GM23248 (cell line): Measurements from ENCODE around the gene RNF128. TPM values are rescaled to one million over a fixed set of nuclear protein-coding genes. Genes with fewer than 3 reads are reported as not detected.

Experiments
- DNase-seq: peaks from one replicate; pipeline ENCODE4 v3.0.0-alpha.2; 2015
- H2AFZ ChIP-seq: fragments of 200-600 bp; sonication (generic); 2 replicates; pipeline ENCODE4 v1.6.1; 2016; ENCODE audit warnings: antibody characterized with exemption
- H3F3A ChIP-seq: fragments of 200-600 bp; sonication (generic); 2 replicates; pipeline ENCODE4 v1.6.1; 2016; ENCODE audit warnings: mild to moderate bottlenecking, antibody characterized with exemption, mixed run types; ENCODE audit not compliant: insufficient read depth
- H3K27ac ChIP-seq: fragments of 200-600 bp; sonication (generic); 2 replicates; pipeline ENCODE4 v1.5.1; 2016; ENCODE audit warnings: mild to moderate bottlenecking
- H3K27me3 ChIP-seq: fragments of 200-600 bp; sonication (generic); replicated peaks from 2 replicates; pipeline ENCODE4 v1.6.1; 2016; ENCODE audit warnings: mild to moderate bottlenecking; ENCODE audit not compliant: insufficient read depth
- H3K36me3 ChIP-seq: fragments of 200-600 bp; sonication (generic); 2 replicates; pipeline ENCODE4 v1.6.1; 2016; ENCODE audit warnings: low read depth, mild to moderate bottlenecking
- H3K4me1 ChIP-seq: fragments of 200-600 bp; sonication (generic); 2 replicates; pipeline ENCODE4 v1.6.1; 2016; ENCODE audit warnings: mild to moderate bottlenecking; ENCODE audit not compliant: insufficient read depth
- H3K4me2 ChIP-seq: fragments of 200-600 bp; sonication (generic); one replicate; pipeline ENCODE4 v1.6.1; 2016; ENCODE audit warnings: mild to moderate bottlenecking; ENCODE audit not compliant: unreplicated experiment
- H3K4me3 ChIP-seq: fragments of 200-600 bp; sonication (generic); 2 replicates; pipeline ENCODE4 v1.5.1; 2016; ENCODE audit warnings: mild to moderate bottlenecking
- H3K79me2 ChIP-seq: fragments of 200-600 bp; sonication (generic); 2 replicates; pipeline ENCODE4 v1.6.1; 2016; ENCODE audit warnings: mild to moderate bottlenecking; ENCODE audit not compliant: insufficient read depth
- H3K9ac ChIP-seq: fragments of 200-600 bp; sonication (generic); 2 replicates; pipeline ENCODE4 v1.6.1; 2016; ENCODE audit warnings: mild to moderate bottlenecking
- H3K9me2 ChIP-seq: fragments of 200-600 bp; sonication (generic); 2 replicates; pipeline ENCODE4 v1.6.1; 2016; ENCODE audit warnings: mixed run types, mild to moderate bottlenecking, moderate library complexity; ENCODE audit not compliant: insufficient read depth
- H3K9me3 ChIP-seq: fragments of 200-600 bp; sonication (generic); one replicate; pipeline ENCODE4 v1.6.1; 2017; ENCODE audit warnings: low read depth
- H4K20me1 ChIP-seq: fragments of 200-600 bp; sonication (generic); 2 replicates; pipeline ENCODE4 v1.6.0; 2016; ENCODE audit not compliant: insufficient read depth
- EZH2 ChIP-seq: fragments of 200-600 bp; sonication (generic); IDR thresholded peaks from 2 replicates; pipeline ENCODE4 v1.6.1; 2018; ENCODE audit warnings: antibody characterized with exemption, mild to moderate bottlenecking; ENCODE audit not compliant: insufficient read depth, poor library complexity, severe bottlenecking
- EZH2phosphoT487 ChIP-seq: fragments of 200-600 bp; sonication (generic); IDR thresholded peaks from 2 replicates; pipeline ENCODE4 v1.6.1; 2018; ENCODE audit warnings: antibody characterized with exemption, moderate library complexity, mild to moderate bottlenecking, low read depth; ENCODE audit not compliant: insufficient read depth
- WGBS, 2 experiments: methylation state at CpG; one replicate each; pipeline ENCODE4 v1.1.6; 2015 to 2017; ENCODE audit warnings: low lambda C conversion rate in 2 of 2, low coverage in 1 of 2; ENCODE audit errors: missing lambda C conversion rate in 2 of 2; 5-methylcytosine and 5-hydroxymethylcytosine counted together
- in situ Hi-C: fragments of 300-500 bp; cut with MboI; formaldehyde crosslinking; loops from 2 replicates; pipeline ENCODE4 v1.15.0; 2020
- polyA plus RNA-seq: library from polyadenylated mRNA; unstranded; fragments of >200 nt; fragmentation: Nextera tagmentation; extraction: Ambion mirVana; gene quantifications from 2 replicates; pipeline ENCODE4 v1.2.1, GENCODE V29; 2016
- total RNA-seq: library from RNA; depleted of rRNA; stranded (reverse); fragments of >200 nt; shearing (Covaris generic); gene quantifications from 2 replicates; pipeline ENCODE4 v1.2.3, GENCODE V29; 2014

RNF128 gene
- total and polyA plus RNA-seq, 2 experiments from 2014 or later: 0.16 to 0.54 TPM

DNA sequence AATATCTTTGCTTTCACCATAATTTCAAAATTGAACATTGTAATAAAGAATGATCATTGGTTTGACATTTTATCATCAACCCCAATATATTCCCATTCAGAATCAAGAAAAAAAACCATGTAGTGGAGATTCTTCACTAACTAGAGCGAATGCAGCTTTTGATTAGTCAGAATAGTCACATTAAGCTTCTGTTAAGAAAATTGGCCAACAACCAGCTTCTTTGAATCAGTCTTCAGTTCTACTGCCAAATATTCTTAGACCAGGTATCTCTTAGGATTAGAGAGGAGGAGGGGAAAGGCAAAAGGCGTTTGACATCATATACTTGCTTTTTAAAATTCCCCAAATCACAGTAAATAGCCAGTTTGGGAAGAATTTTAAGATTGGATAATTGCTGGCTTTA is 53.8 kb downstream of the RNF128 start:
- in situ Hi-C loops: loop anchor here (25.0 kb wide), 1 partner anchor 293 kb away; no protein-coding TSS in a partner anchor
- 26 to 36% methylated on average over 2 of the region's 2 CpGs for WGBS, 2 experiments
- H3K4me3 ChIP-seq: no peak overlapping the region

DNA sequence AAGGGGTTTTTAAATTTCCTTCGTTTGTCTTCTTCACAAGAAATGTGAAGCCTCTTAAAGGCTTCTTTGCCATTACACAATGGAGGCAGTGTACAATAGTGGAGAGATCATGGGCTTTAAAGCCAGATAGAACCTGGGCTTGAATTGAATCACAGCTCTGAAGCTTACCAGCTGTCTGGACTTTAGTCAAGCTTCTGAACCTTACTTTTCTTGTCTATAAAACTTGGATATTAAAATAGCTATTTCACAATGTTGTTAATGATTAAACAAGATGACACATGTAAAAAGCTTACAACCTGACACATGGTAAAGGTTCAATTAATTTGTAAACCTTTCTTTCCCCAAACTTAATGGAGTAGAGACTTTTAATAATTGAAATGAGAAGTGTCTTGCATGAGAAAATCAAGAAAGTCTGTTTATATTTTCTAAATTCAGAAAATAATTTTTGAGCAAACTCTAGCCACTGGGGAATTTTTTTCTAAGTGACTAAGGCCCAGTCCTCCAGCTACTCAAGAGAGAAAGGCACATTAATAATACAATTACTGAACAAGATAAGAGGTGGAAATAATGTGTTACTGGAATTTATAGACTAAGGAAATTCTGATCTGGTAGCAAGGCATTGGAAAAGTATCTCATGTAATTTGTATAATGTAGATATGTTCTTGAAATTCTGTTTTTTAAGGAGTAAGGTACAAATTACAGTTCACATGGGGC is 54.3 kb downstream of the RNF128 start:
- H3K9me2 ChIP-seq: no peaks in the 10 kb centered on the region
- no peak overlapping the region for H3K4me3 ChIP-seq
- H3K79me2 ChIP-seq: no peaks in the 10 kb centered on the region
- no peaks in the 10 kb centered on the region for H3K4me1 ChIP-seq
- no peak overlapping the region for H3K27ac ChIP-seq
- H3F3A ChIP-seq: no peaks in the 10 kb centered on the region
- no peak overlapping the region for H3K4me2 ChIP-seq
- H2AFZ ChIP-seq: no peak overlapping the region
- no peak for TF ChIP-seq EZH2
- TF ChIP-seq EZH2phosphoT487: no peak
- DNase-seq: no peak
- WGBS, 2 experiments: 0 to 8% methylated on average over 1 of the region's 1 CpG
- H4K20me1 ChIP-seq: no peaks in the 10 kb centered on the region
- H3K27me3 ChIP-seq: no peaks in the 10 kb centered on the region
- no peak overlapping the region for H3K9ac ChIP-seq
- H3K36me3 ChIP-seq: no peaks in the 10 kb centered on the region
- in situ Hi-C loops: loop anchor here (25.0 kb wide), 1 partner anchor 294 kb away; no protein-coding TSS in a partner anchor
- H3K9me3 ChIP-seq: no peaks in the 10 kb centered on the region

More for the DNA sequence above, 53.8 kb downstream of the RNF128 start:
- Histone ChIP-seq H3K27me3 (no peaks in the 10 kb centered on the region), H3K79me2 (no peaks in the 10 kb centered on the region), H3K9me2 (no peaks in the 10 kb centered on the region), H3K27ac (no peak overlapping the region), H2AFZ (no peak overlapping the region), H3F3A (no peaks in the 10 kb centered on the region), H4K20me1 (no peaks in the 10 kb centered on the region), H3K4me2 (no peak overlapping the region), H3K9ac (no peak overlapping the region), H3K36me3 (no peaks in the 10 kb centered on the region), H3K4me1 (no peaks in the 10 kb centered on the region), H3K9me3 (no peaks in the 10 kb centered on the region)
- DNase-seq: peak; percentile 4
- TF ChIP-seq EZH2 (no peak), EZH2phosphoT487 (no peak)

DNA sequence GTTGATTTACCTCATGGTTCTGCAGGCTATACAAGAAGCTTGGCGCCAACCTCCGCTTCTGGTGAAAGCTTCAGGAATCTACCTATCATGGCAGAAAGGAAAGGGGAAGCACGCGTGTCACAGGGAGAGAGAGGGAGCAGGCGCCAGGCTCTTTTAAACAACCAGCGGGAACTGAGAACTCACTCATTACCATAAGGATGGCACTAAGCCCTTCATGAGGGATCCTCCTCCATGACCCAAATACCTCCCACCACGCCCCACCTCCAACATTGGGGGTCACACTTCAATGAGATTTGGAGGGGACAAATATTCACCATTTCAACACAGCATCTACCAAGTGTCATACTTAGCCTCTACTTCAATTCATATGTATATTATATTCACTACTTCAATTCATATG is 57.2 kb downstream of the RNF128 start:
- WGBS, 2 experiments: 10 to 11% methylated on average over 7 of the region's 7 CpGs
- no peaks in the 10 kb centered on the region for H3K9me2 ChIP-seq
- in situ Hi-C loops: loop anchor here (25.0 kb wide), 1 partner anchor 296 kb away; no protein-coding TSS in a partner anchor
- no peak for TF ChIP-seq EZH2phosphoT487
- no peak for TF ChIP-seq EZH2
- no peaks in the 10 kb centered on the region for H3K9me3 ChIP-seq
- no peaks in the 10 kb centered on the region for H3F3A ChIP-seq
- no peaks in the 10 kb centered on the region for H4K20me1 ChIP-seq
- H3K4me3 ChIP-seq: no peak overlapping the region
- H3K36me3 ChIP-seq: no peaks in the 10 kb centered on the region
- no peak for DNase-seq
- no peak overlapping the region for H2AFZ ChIP-seq
- no peaks in the 10 kb centered on the region for H3K4me1 ChIP-seq
- H3K4me2 ChIP-seq: no peak overlapping the region
- no peaks in the 10 kb centered on the region for H3K27me3 ChIP-seq
- no peak overlapping the region for H3K9ac ChIP-seq
- H3K79me2 ChIP-seq: no peaks in the 10 kb centered on the region
- H3K27ac ChIP-seq: no peak overlapping the region

DNA sequence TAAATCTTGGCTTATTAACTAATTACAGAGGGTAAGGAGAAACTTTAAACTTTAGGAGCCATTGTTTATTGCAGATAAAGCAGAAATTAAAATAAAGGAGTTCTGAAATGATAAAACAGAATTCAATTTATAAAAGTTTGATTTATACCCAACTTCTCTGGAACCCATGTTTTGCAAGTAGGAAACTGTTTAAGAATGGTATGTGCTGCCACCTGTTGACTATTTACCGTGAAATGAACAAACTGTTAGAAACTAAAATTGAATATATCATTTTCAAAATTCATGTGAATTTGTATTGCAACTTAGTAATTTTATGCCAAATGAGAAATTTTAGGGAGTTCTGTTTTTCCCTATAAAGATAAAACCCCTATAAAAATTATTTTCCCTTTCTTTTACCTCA is 65.0 kb downstream of the RNF128 start:
- H2AFZ ChIP-seq: no peak overlapping the region
- H3K4me3 ChIP-seq: no peak overlapping the region
- H4K20me1 ChIP-seq: no peaks in the 10 kb centered on the region
- H3K9me3 ChIP-seq: no peaks in the 10 kb centered on the region
- TF ChIP-seq EZH2phosphoT487 (no peak), EZH2 (no peak)
- in situ Hi-C loops: loop anchor here (25.0 kb wide), 1 partner anchor 304 kb away; no protein-coding TSS in a partner anchor
- 0% methylated on average over 1 of the region's 1 CpG for WGBS, 2 experiments
- H3K9me2 ChIP-seq: no peaks in the 10 kb centered on the region
- H3K27ac ChIP-seq: no peak overlapping the region
- no peak overlapping the region for H3K4me2 ChIP-seq
- no peaks in the 10 kb centered on the region for H3K79me2 ChIP-seq
- DNase-seq: peak; percentile 40
- no peaks in the 10 kb centered on the region for H3K4me1 ChIP-seq
- H3K27me3 ChIP-seq: no peaks in the 10 kb centered on the region
- no peak overlapping the region for H3K9ac ChIP-seq
- H3F3A ChIP-seq: no peaks in the 10 kb centered on the region
- no peaks in the 10 kb centered on the region for H3K36me3 ChIP-seq
